ENCODE results near the gene ZNF470.

The ZNF470 gene

GRCh38 chr19:56567274-56568120, at the start of gene ZNF470:
TSS of gene ZNF470 (plus strand) at chr19:56567468. CDS start at chr19:56570312, 2,844 bp downstream.
- in situ Hi-C loops (cut with MboI; ENCODE audit: low sequenced_read_pairs), result no loop called here

- in situ Hi-C loops (cut with MboI; ENCODE audit: low sequenced_read_pairs), result no loop called here
Measured at GRCh38 chr19:56525214-56525860, 41.9 kb upstream of the ZNF470 start.

GRCh38 chr19:56537442-56537841, 29.8 kb upstream of the ZNF470 start:
- in situ Hi-C loops (cut with MboI; ENCODE audit: low sequenced_read_pairs), result no loop called here

GRCh38 chr19:56538254-56538760, 29.0 kb upstream of the ZNF470 start:
- in situ Hi-C loops (cut with MboI; ENCODE audit: low sequenced_read_pairs), result no loop called here

GRCh38 chr19:56538761-56539263, 28.5 kb upstream of the ZNF470 start, which contains the start of gene ZFP28:
TSS of gene ZFP28 (plus strand) at chr19:56538948. CDS start at chr19:56539019, 71 bp downstream.
- in situ Hi-C loops (cut with MboI; ENCODE audit: low sequenced_read_pairs), result no loop called here

- in situ Hi-C loops (cut with MboI; ENCODE audit: low sequenced_read_pairs), result no loop called here
Measured at GRCh38 chr19:56543776-56544175, 23.5 kb upstream of the ZNF470 start.

GRCh38 chr19:56547535-56547934, 19.7 kb upstream of the ZNF470 start:
- in situ Hi-C loops (cut with MboI; ENCODE audit: low sequenced_read_pairs), result no loop called here

GRCh38 chr19:56554272-56554869, 12.9 kb upstream of the ZNF470 start:
- in situ Hi-C loops (cut with MboI; ENCODE audit: low sequenced_read_pairs), result no loop called here

- in situ Hi-C loops (cut with MboI; ENCODE audit: low sequenced_read_pairs), result no loop called here
Measured at GRCh38 chr19:56562766-56563165, 4.5 kb upstream of the ZNF470 start.

GRCh38 chr19:56566904-56567273, 379 bp upstream of the ZNF470 start:
- in situ Hi-C loops (cut with MboI; ENCODE audit: low sequenced_read_pairs), result no loop called here

- in situ Hi-C loops (cut with MboI; ENCODE audit: low sequenced_read_pairs), result no loop called here
Measured at GRCh38 chr19:56572589-56572988, 5.3 kb downstream of the ZNF470 start.

GRCh38 chr19:56573914-56574313, 6.6 kb downstream of the ZNF470 start:
- in situ Hi-C loops (cut with MboI; ENCODE audit: low sequenced_read_pairs), result no loop called here

- in situ Hi-C loops (cut with MboI; ENCODE audit: low sequenced_read_pairs), result no loop called here
Measured at GRCh38 chr19:56577719-56578602, 10.7 kb downstream of the ZNF470 start.

- in situ Hi-C loops (cut with MboI; ENCODE audit: low sequenced_read_pairs), result no loop called here
Measured at GRCh38 chr19:56594446-56594782, 27.1 kb downstream of the ZNF470 start.

GRCh38 chr19:56594783-56595547, 27.7 kb downstream of the ZNF470 start, which contains the start of gene ZNF71:
TSS of gene ZNF71 (plus strand) at chr19:56595302. CDS start at chr19:56601559, 6,257 bp downstream.
- in situ Hi-C loops (cut with MboI; ENCODE audit: low sequenced_read_pairs), result no loop called here

- in situ Hi-C loops (cut with MboI; ENCODE audit: low sequenced_read_pairs), result no loop called here
Measured at GRCh38 chr19:56595548-56595899, 28.3 kb downstream of the ZNF470 start.

GRCh38 chr19:56596676-56597075, 29.4 kb downstream of the ZNF470 start:
- in situ Hi-C loops (cut with MboI; ENCODE audit: low sequenced_read_pairs), result no loop called here

- in situ Hi-C loops (cut with MboI; ENCODE audit: low sequenced_read_pairs), result no loop called here
Measured at GRCh38 chr19:56597696-56598095, 30.4 kb downstream of the ZNF470 start.

- in situ Hi-C loops (cut with MboI; ENCODE audit: low sequenced_read_pairs), result no loop called here
Measured at GRCh38 chr19:56601375-56601774, 34.1 kb downstream of the ZNF470 start.

- in situ Hi-C loops (cut with MboI; ENCODE audit: low sequenced_read_pairs), result no loop called here
Measured at GRCh38 chr19:56603829-56604228, 36.6 kb downstream of the ZNF470 start.
